HCT116 (cell line): ENCODE measurements around the gene BCL11B. TPM values are rescaled to one million over a fixed set of nuclear protein-coding genes. Genes with fewer than 3 reads are reported as not detected.

ENCODE experiments used
- ATAC-seq: fragments of 200-7000 bp; cut with Tn5 transposase; 2 replicates; pipeline ENCODE4 v1.9.1; 2020; ENCODE audit warnings: mild to moderate bottlenecking, moderate library complexity
- BruUV-seq: library from RNA; stranded (reverse); fragments of 400-500 nt; replicated peaks from 2 replicates; lab custom pipeline; 2021; lab: Mats Ljungman, UMichigan
- CTCF ChIA-PET: fragments of 300-600 bp; sonication (Branson Sonifier 250); formaldehyde crosslinking; loops from one replicate; lab custom pipeline; 2021; ENCODE audit warnings: antibody characterized with exemption; lab: Charles Lee
- POLR2A ChIA-PET: fragments of 300-600, 350-600 bp; sonication (Branson Sonifier 250); formaldehyde crosslinking; loops from one replicate; lab custom pipeline; 2021; ENCODE audit warnings: antibody characterized with exemption; lab: Charles Lee
- RAD21 ChIA-PET, 2 experiments: fragments of 300-600 bp; sonication (Branson Sonifier 250); formaldehyde crosslinking; loops; one replicate each; lab custom pipeline; 2023; ENCODE audit warnings: low total read pairs in 2 of 2; ENCODE audit not compliant: uncharacterized antibody in 2 of 2, unreplicated experiment in 2 of 2, low non-redundant PET in 1 of 2; lab: Charles Lee
- DNase-seq: peaks from one replicate; pipeline ENCODE4 v3.0.0-alpha.2; 2010; ENCODE audit warnings: low read depth, low spot score
- H2AFZ ChIP-seq: fragments of 200-600 bp; shearing (Covaris generic), sonication (generic); 2 replicates; pipeline ENCODE4 v1.6.1; 2017; ENCODE audit warnings: low read depth, mixed run types, mixed read lengths, antibody characterized with exemption, low read length; ENCODE audit not compliant: poor library complexity, severe bottlenecking
- H3K27ac ChIP-seq: 2 replicates; pipeline ENCODE4 v1.5.1; 2012; ENCODE audit warnings: low read depth, low read length
- H3K27me3 ChIP-seq: fragments of 200-600 bp; sonication (generic); 2 replicates; pipeline ENCODE4 v1.6.1; 2016; ENCODE audit warnings: mixed run types, low read length, mixed read lengths; ENCODE audit not compliant: insufficient read depth
- H3K36me3 ChIP-seq, 2 experiments: fragments of 200-500 bp in 1 of 2; fragments of 200-600 bp in 1 of 2; sonication (Bioruptor generic) in 1 of 2; sonication (generic) in 1 of 2; 2 replicates each; pipeline versions ENCODE4 v1.5.1 to v1.6.1; 2014 to 2016; ENCODE audit warnings: low read length in 2 of 2, inconsistent platforms in 1 of 2, mixed read lengths in 1 of 2, mixed run types in 1 of 2; ENCODE audit not compliant: insufficient read depth in 2 of 2, control insufficient read depth in 1 of 2
- H3K4me1 ChIP-seq, 2 experiments: fragments of 200-600 bp in 1 of 2; sonication (generic) in 1 of 2; 2 replicates each; pipeline versions ENCODE4 v1.5.1 to v1.6.1; 2012 to 2017; ENCODE audit warnings: low read length in 2 of 2, inconsistent platforms in 1 of 2, mild to moderate bottlenecking in 1 of 2, mixed read lengths in 1 of 2, mixed run types in 1 of 2, moderate library complexity in 1 of 2; ENCODE audit not compliant: insufficient read depth in 2 of 2, control insufficient read depth in 1 of 2
- H3K4me2 ChIP-seq: fragments of 200-600 bp; sonication (generic); 2 replicates; pipeline ENCODE4 v1.6.1; 2017; ENCODE audit warnings: mixed run types, low read length, mixed read lengths
- H3K4me3 ChIP-seq, 2 experiments: fragments of 200-600 bp in 1 of 2; sonication (generic) in 1 of 2; replicated peaks in 1 of 2; 2 replicates each; pipeline ENCODE4 v1.5.1; 2011 to 2016; ENCODE audit warnings: low read length in 2 of 2, control low read depth in 1 of 2, low read depth in 1 of 2, mild to moderate bottlenecking in 1 of 2, mixed read lengths in 1 of 2, mixed run types in 1 of 2
- H3K79me2 ChIP-seq: fragments of 200-600 bp; sonication (generic); 2 replicates; pipeline ENCODE4 v1.6.1; 2017; ENCODE audit warnings: mild to moderate bottlenecking, mixed run types, low read length, moderate library complexity, mixed read lengths; ENCODE audit not compliant: insufficient read depth
- H3K9ac ChIP-seq: fragments of 200-600 bp; sonication (generic); 2 replicates; pipeline ENCODE4 v1.6.1; 2016; ENCODE audit warnings: low read length, mixed read lengths
- H3K9me2 ChIP-seq: fragments of 200-600 bp; sonication (generic), shearing (Covaris generic); 2 replicates; pipeline ENCODE4 v1.6.1; 2017; ENCODE audit warnings: mixed run types, mild to moderate bottlenecking, moderate library complexity; ENCODE audit not compliant: insufficient read depth
- H3K9me3 ChIP-seq, 2 experiments: fragments of 200-500 bp in 1 of 2; fragments of 200-600 bp in 1 of 2; sonication (Bioruptor generic) in 1 of 2; sonication (generic) in 1 of 2; 2 replicates each; pipeline ENCODE4 v1.6.1; 2014 to 2017; ENCODE audit warnings: low read length in 2 of 2, mixed read lengths in 2 of 2, inconsistent platforms in 1 of 2, low read depth in 1 of 2, mild to moderate bottlenecking in 1 of 2, mixed run types in 1 of 2, moderate library complexity in 1 of 2; ENCODE audit not compliant: control insufficient read depth in 1 of 2, insufficient read depth in 1 of 2
- H4K20me1 ChIP-seq: fragments of 200-600 bp; sonication (generic), shearing (Covaris generic); 2 replicates; pipeline ENCODE4 v1.6.1; 2017; ENCODE audit warnings: mixed run types, mild to moderate bottlenecking, moderate library complexity; ENCODE audit not compliant: insufficient read depth
- ATF3 ChIP-seq: IDR thresholded peaks from 2 replicates; pipeline ENCODE4 v1.6.1; 2012
- CEBPB ChIP-seq: IDR thresholded peaks from 2 replicates; pipeline ENCODE4 v1.6.1; 2012; ENCODE audit warnings: low read depth
- EGR1 ChIP-seq: IDR thresholded peaks from 2 replicates; pipeline ENCODE4 v1.6.1; 2012; ENCODE audit warnings: low read depth
- FOSL1 ChIP-seq: IDR thresholded peaks from 2 replicates; pipeline ENCODE4 v1.6.1; 2012; ENCODE audit warnings: low read depth
- JUND ChIP-seq: IDR thresholded peaks from 2 replicates; pipeline ENCODE4 v1.6.1; 2012
- POLR2A ChIP-seq: IDR thresholded peaks from 2 replicates; pipeline ENCODE4 v1.7.0; 2011; ENCODE audit warnings: borderline replicate concordance; ENCODE audit not compliant: insufficient read depth, insufficient read length; ENCODE audit errors: extremely low read depth
- POLR2AphosphoS5 ChIP-seq: IDR thresholded peaks from 2 replicates; pipeline ENCODE4 v1.6.1; 2011; ENCODE audit warnings: mild to moderate bottlenecking, low read depth, low read length, moderate library complexity
- RAD21 ChIP-seq: IDR thresholded peaks from 2 replicates; pipeline ENCODE4 v1.6.1; 2012; ENCODE audit warnings: low read depth, mild to moderate bottlenecking
- SIN3A ChIP-seq: IDR thresholded peaks from 2 replicates; pipeline ENCODE4 v1.6.1; 2012; ENCODE audit warnings: low read depth
- SP1 ChIP-seq: IDR thresholded peaks from 2 replicates; pipeline ENCODE4 v1.6.1; 2012; ENCODE audit warnings: low read depth
- TCF7L2 ChIP-seq: IDR thresholded peaks from 2 replicates; pipeline ENCODE4 v1.7.0; 2011; ENCODE audit warnings: borderline replicate concordance, inconsistent platforms; ENCODE audit not compliant: insufficient read depth, insufficient read length; ENCODE audit errors: extremely low read depth
- YY1 ChIP-seq: IDR thresholded peaks from 2 replicates; pipeline ENCODE4 v1.6.1; 2011; ENCODE audit warnings: low read length, low read depth, moderate library complexity, mild to moderate bottlenecking; ENCODE audit not compliant: insufficient replicate concordance; ENCODE audit errors: extremely low read depth
- ZFX ChIP-seq: fragments of 450-650 bp; IDR thresholded peaks from 2 replicates; pipeline ENCODE4 v1.6.1; 2017
- intact Hi-C: fragments of 100-400 bp; cut with micrococcal nuclease; formaldehyde crosslinking; loops from 2 replicates; pipeline ENCODE4 v1.10.0; 2022
- total RNA-seq: library from RNA; stranded (reverse); gene quantifications from one replicate; pipeline ENCODE4 v1.2.1, GENCODE V29; 2021; ENCODE audit not compliant: unreplicated experiment
- TF ChIP-seq, protein P1 (sequence below): IDR thresholded peaks from 2 replicates; pipeline ENCODE4 v1.6.1; 2012
- TF ChIP-seq, protein P2 (sequence below), 3 experiments: fragments of 200-600 bp in 1 of 3; sonication (generic) in 1 of 3; IDR thresholded peaks in 2 of 3; conservative IDR thresholded peaks in 1 of 3; 2 replicates each; pipeline ENCODE4 v1.5.1; 2012 to 2017; ENCODE audit warnings: low read depth in 2 of 3, low read length in 2 of 3, antibody characterized with exemption in 1 of 3, borderline replicate concordance in 1 of 3, control low read depth in 1 of 3, mild to moderate bottlenecking in 1 of 3, mixed read lengths in 1 of 3, mixed run types in 1 of 3, moderate library complexity in 1 of 3; ENCODE audit not compliant: insufficient read depth in 1 of 3

The BCL11B gene
- total RNA-seq, 1 experiment from 2014 or later = 1.1 TPM

DNA sequence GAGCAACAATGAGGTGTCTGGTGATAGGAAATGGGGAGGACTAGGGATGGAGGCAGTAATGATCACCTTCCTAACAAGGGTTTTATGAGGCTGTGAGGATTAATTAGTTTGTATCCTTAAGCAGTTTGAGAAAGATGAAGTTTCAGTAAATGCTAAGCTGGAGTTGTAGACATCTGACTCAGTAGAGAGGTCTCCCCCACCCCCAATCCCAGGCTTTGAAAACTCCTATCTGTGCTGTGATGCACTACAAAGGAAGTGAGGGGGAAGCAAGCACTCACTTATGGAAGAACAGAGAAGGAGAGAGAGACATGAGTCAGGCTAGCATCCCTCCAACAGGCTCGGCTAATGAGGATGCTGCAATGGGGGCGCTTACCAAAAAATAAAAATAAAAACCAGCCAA lies 5.5 kb upstream of the BCL11B start:
- CTCF ChIA-PET = interaction anchor here (0.7 to 1.1 kb wide), 2 partner anchors 11 to 19 kb away, joined by 3 to 4 read pairs; no protein-coding TSS in a partner anchor
- no peak overlapping the region for H2AFZ ChIP-seq
- H3K27ac ChIP-seq = no peak overlapping the region
- no peak overlapping the region for H3K4me2 ChIP-seq
- H3K4me1 ChIP-seq = peaks cover 9 to 26% of the 10 kb centered on the region in 2 experiments; a peak in 3 of 4 replicates
- POLR2A ChIA-PET = no interaction called here
- TF ChIP-seq SIN3A (no peak), ATF3 (no peak), EGR1 (no peak), TCF7L2 (no peak), ZFX (no peak), JUND (no peak), POLR2A (no peak), POLR2AphosphoS5 (no peak), RAD21 (no peak), SP1 (no peak), YY1 (no peak), CEBPB (no peak), FOSL1 (no peak)
- TF ChIP-seq, protein P1, sequence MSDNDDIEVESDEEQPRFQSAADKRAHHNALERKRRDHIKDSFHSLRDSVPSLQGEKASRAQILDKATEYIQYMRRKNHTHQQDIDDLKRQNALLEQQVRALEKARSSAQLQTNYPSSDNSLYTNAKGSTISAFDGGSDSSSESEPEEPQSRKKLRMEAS = no peak
- TF ChIP-seq, protein P2, sequence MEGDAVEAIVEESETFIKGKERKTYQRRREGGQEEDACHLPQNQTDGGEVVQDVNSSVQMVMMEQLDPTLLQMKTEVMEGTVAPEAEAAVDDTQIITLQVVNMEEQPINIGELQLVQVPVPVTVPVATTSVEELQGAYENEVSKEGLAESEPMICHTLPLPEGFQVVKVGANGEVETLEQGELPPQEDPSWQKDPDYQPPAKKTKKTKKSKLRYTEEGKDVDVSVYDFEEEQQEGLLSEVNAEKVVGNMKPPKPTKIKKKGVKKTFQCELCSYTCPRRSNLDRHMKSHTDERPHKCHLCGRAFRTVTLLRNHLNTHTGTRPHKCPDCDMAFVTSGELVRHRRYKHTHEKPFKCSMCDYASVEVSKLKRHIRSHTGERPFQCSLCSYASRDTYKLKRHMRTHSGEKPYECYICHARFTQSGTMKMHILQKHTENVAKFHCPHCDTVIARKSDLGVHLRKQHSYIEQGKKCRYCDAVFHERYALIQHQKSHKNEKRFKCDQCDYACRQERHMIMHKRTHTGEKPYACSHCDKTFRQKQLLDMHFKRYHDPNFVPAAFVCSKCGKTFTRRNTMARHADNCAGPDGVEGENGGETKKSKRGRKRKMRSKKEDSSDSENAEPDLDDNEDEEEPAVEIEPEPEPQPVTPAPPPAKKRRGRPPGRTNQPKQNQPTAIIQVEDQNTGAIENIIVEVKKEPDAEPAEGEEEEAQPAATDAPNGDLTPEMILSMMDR (IDR thresholded peaks at IDR 0.05 in 2 of 3, conservative IDR thresholded peaks at IDR 0.05 in 1 of 3; ENCODE audit: borderline replicate concordance in 1 of 3, insufficient read depth in 1 of 3, low read depth in 2 of 3, low read length in 2 of 3) = no peak
- TF ChIP-seq, all 23 proteins: peak for 0
- Histone ChIP-seq H3K27me3 (peaks cover 50% of the 10 kb centered on the region), H3K79me2 (no peaks in the 10 kb centered on the region), H4K20me1 (no peaks in the 10 kb centered on the region), H3K4me3 (no peak overlapping the region), H3K36me3 (no peaks in the 10 kb centered on the region), H3K9ac (no peak overlapping the region), H3K9me2 (no peaks in the 10 kb centered on the region), H3K9me3 (no peaks in the 10 kb centered on the region)
- intact Hi-C loops = no loop called here
- ATAC-seq (no peak), DNase-seq (no peak)
- BruUV-seq = no TSS peak
- RAD21 ChIA-PET = no interaction called here
